OCI-LY3 (cell line): ENCODE data around the gene WDR59.

Source experiments
- H2AFZ ChIP-seq: fragments of 200-600, 300-600 bp; shearing (Covaris generic); 2 replicates; pipeline ENCODE4 v1.6.0; 2014; ENCODE audit warnings: antibody characterized with exemption, low read depth, low read length
- H3K27ac ChIP-seq: fragments of 200-600, 300-600 bp; sonication (generic); 2 replicates; pipeline ENCODE4 v1.5.1; 2014; ENCODE audit warnings: mild to moderate bottlenecking, low read length, moderate library complexity, mixed read lengths
- H3K27me3 ChIP-seq: fragments of 200-600, 300-600 bp; sonication (generic); 2 replicates; pipeline ENCODE4 v1.6.1; 2014; ENCODE audit warnings: low read depth, low read length, mixed read lengths
- H3K36me3 ChIP-seq: fragments of 200-600, 300-600 bp; sonication (generic); replicated peaks from 2 replicates; pipeline ENCODE3; 2014; ENCODE audit warnings: low read depth, low read length, mixed read lengths
- H3K4me1 ChIP-seq: fragments of 300-600, 200-600 bp; sonication (generic); 2 replicates; pipeline ENCODE4 v1.6.1; 2014; ENCODE audit warnings: low read length, mixed read lengths
- H3K4me2 ChIP-seq: fragments of 200-600, 300-600 bp; sonication (generic); 2 replicates; pipeline ENCODE4 v1.6.1; 2014; ENCODE audit warnings: low read length, mixed read lengths
- H3K4me3 ChIP-seq: fragments of 300-600, 200-600 bp; sonication (generic); 2 replicates; pipeline ENCODE4 v1.5.1; 2014; ENCODE audit warnings: antibody characterized with exemption, mild to moderate bottlenecking, low read length, moderate library complexity
- H3K79me2 ChIP-seq: fragments of 300-600, 200-600 bp; shearing (Covaris generic); 2 replicates; pipeline ENCODE4 v1.6.1; 2014; ENCODE audit warnings: mild to moderate bottlenecking, low read length, mixed read lengths
- H3K9ac ChIP-seq: fragments of 300-600, 200-600 bp; shearing (Covaris generic); 2 replicates; pipeline ENCODE4 v1.6.0; 2014; ENCODE audit warnings: mild to moderate bottlenecking, low read length, moderate library complexity
- H3K9me3 ChIP-seq: fragments of 200-600, 300-600 bp; shearing (Covaris generic); 2 replicates; pipeline ENCODE4 v1.6.1; 2014; ENCODE audit warnings: low read length, mixed read lengths; ENCODE audit not compliant: insufficient read depth
- H4K20me1 ChIP-seq: fragments of 200-600, 300-600 bp; sonication (generic); 2 replicates; pipeline ENCODE4 v1.6.1; 2016; ENCODE audit warnings: low read length, mixed read lengths; ENCODE audit not compliant: insufficient read depth
- CTCF ChIP-seq: fragments of 200-600, 300-600 bp; sonication (generic); IDR thresholded peaks from 2 replicates; pipeline ENCODE4 v1.5.1; 2014; ENCODE audit warnings: antibody characterized with exemption, low read length, low read depth
- EZH2phosphoT487 ChIP-seq: fragments of 200-600 bp; shearing (Covaris generic); IDR thresholded peaks from 2 replicates; pipeline ENCODE4 v1.6.1; 2018; ENCODE audit warnings: antibody characterized with exemption, mixed run types, low read depth

The WDR59 gene

GRCh38 chr16:74982256-74982655, 2.7 kb downstream of the WDR59 start:
- no peaks in the 10 kb centered on the region for H3K9me3 ChIP-seq
- no peak for TF ChIP-seq EZH2phosphoT487
- no peak for TF ChIP-seq CTCF
- H3K4me1 ChIP-seq: no peaks in the 10 kb centered on the region
- H3K4me2 ChIP-seq: no peak overlapping the region
- peaks cover 11% of the 10 kb centered on the region; the same call in 1 of the 2 replicates for H4K20me1 ChIP-seq
- peaks cover 22% of the 10 kb centered on the region for H3K79me2 ChIP-seq
- H2AFZ ChIP-seq: no peak overlapping the region
- H3K27ac ChIP-seq: no peak overlapping the region
- no peak overlapping the region for H3K9ac ChIP-seq
- H3K36me3 ChIP-seq: peaks cover 4% of the 10 kb centered on the region
- H3K27me3 ChIP-seq: no peaks in the 10 kb centered on the region
- no peak overlapping the region for H3K4me3 ChIP-seq

GRCh38 chr16:74975591-74975990, 9.3 kb downstream of the WDR59 start:
- no peak overlapping the region for H3K4me2 ChIP-seq

GRCh38 chr16:74973304-74973703, 11.6 kb downstream of the WDR59 start:
- Histone ChIP-seq H3K27ac (no peak overlapping the region), H3K9me3 (no peaks in the 10 kb centered on the region), H3K36me3 (peaks cover under 1% of the 10 kb centered on the region), H3K4me2 (no peak overlapping the region), H3K9ac (no peak overlapping the region), H4K20me1 (no peaks in the 10 kb centered on the region), H3K4me3 (no peak overlapping the region), H3K4me1 (peaks cover 5% of the 10 kb centered on the region; the same call in 1 of the 2 replicates), H3K27me3 (no peaks in the 10 kb centered on the region), H3K79me2 (no peaks in the 10 kb centered on the region), H2AFZ (no peak overlapping the region)
- TF ChIP-seq EZH2phosphoT487 (no peak), CTCF (no peak)

More at GRCh38 chr16:74975591-74975990, 9.3 kb downstream of the WDR59 start:
- Histone ChIP-seq H3K9me3 (no peaks in the 10 kb centered on the region), H3K4me1 (no peaks in the 10 kb centered on the region), H2AFZ (no peak overlapping the region), H4K20me1 (0 out of 2 replicates have a peak, but pooled peaks cover 3% of the 10 kb centered on the region), H3K36me3 (peaks cover 4% of the 10 kb centered on the region), H3K9ac (no peak overlapping the region), H3K79me2 (no peaks in the 10 kb centered on the region), H3K4me3 (no peak overlapping the region), H3K27ac (no peak overlapping the region), H3K27me3 (no peaks in the 10 kb centered on the region)
- TF ChIP-seq CTCF (no peak), EZH2phosphoT487 (no peak)

- H3K36me3 ChIP-seq: peaks cover 12% of the 10 kb centered on the region
- no peaks in the 10 kb centered on the region for H3K27me3 ChIP-seq
- TF ChIP-seq CTCF: no peak
- no peak for TF ChIP-seq EZH2phosphoT487
These were observed 30.2 kb downstream of the WDR59 start for GRCh38 chr16:74954763-74955162.

More at GRCh38 chr16:74954763-74955162, 30.2 kb downstream of the WDR59 start:
- no peak overlapping the region for H3K4me3 ChIP-seq
- no peak overlapping the region for H2AFZ ChIP-seq
- H3K79me2 ChIP-seq: no peaks in the 10 kb centered on the region
- H4K20me1 ChIP-seq: no peaks in the 10 kb centered on the region
- no peaks in the 10 kb centered on the region for H3K9me3 ChIP-seq
- no peak overlapping the region for H3K4me2 ChIP-seq
- H3K27ac ChIP-seq: no peak overlapping the region
- no peak overlapping the region for H3K9ac ChIP-seq
- H3K4me1 ChIP-seq: no peaks in the 10 kb centered on the region
